K562 (cell line): ENCODE results near the gene SERINC5. TPM values are rescaled to one million over a fixed set of nuclear protein-coding genes. Genes with fewer than 3 reads are reported as not detected.

Experiments
- ATAC-seq: fragments of 200-7000 bp; cut with Tn5 transposase; 3 replicates; pipeline ENCODE4 v1.9.1; 2020; ENCODE audit warnings: moderate library complexity
- BruUV-seq: library from RNA; stranded (reverse); fragments of 400-500 nt; replicated peaks from 2 replicates; lab custom pipeline; 2021; lab: Mats Ljungman, UMichigan
- CTCF ChIA-PET: fragments of 300-600 bp; formaldehyde crosslinking; extraction: SDS; loops from one replicate; lab custom pipeline; 2021; ENCODE audit warnings: low intra/inter-chr PET ratio; lab: Yijun Ruan, JAX
- POLR2A ChIA-PET: fragments of 300-600, 350-650 bp; sonication (Branson Sonifier 250); formaldehyde crosslinking; extraction: SDS; loops from one replicate; lab custom pipeline; 2021; ENCODE audit warnings: antibody characterized with exemption, inconsistent platforms; lab: Yijun Ruan, JAX
- DNase-seq, 4 experiments: peaks; one replicate each; pipeline versions ENCODE4 v3.0.0 to v3.0.0-alpha.2; 2011 to 2018; ENCODE audit warnings: low spot score in 3 of 4, mixed read lengths in 3 of 4; ENCODE audit errors: extremely low read depth in 1 of 4
- FAIRE-seq: peaks from 2 replicates; lab custom pipeline; 2011; peaks lifted over from hg19 to GRCh38; lab: Jason Lieb, UNC
- H2AFZ ChIP-seq: 2 replicates; pipeline ENCODE4 v1.6.0; 2011; ENCODE audit warnings: low read depth, low read length, control low read depth, inconsistent platforms
- H3K27ac ChIP-seq: fragments of 200-600 bp; 3 replicates; pipeline ENCODE4 v1.8.0; 2011; ENCODE audit warnings: low read depth, mild to moderate bottlenecking, control low read depth, inconsistent platforms, low read length, moderate library complexity, mixed read lengths; ENCODE audit errors: extremely low read depth
- H3K27me3 ChIP-seq, 2 experiments: fragments of 300-600 bp in 1 of 2; 2 replicates in 1 of 2; 3 replicates in 1 of 2; pipeline versions ENCODE4 v1.6.0 to v1.8.0; 2011; ENCODE audit warnings: inconsistent platforms in 2 of 2, low read length in 2 of 2, mild to moderate bottlenecking in 1 of 2, mixed read lengths in 1 of 2, moderate library complexity in 1 of 2; ENCODE audit not compliant: control insufficient read depth in 2 of 2, insufficient read depth in 2 of 2
- H3K36me3 ChIP-seq: fragments of 300-600 bp; 3 replicates; pipeline ENCODE4 v1.8.0; 2011; ENCODE audit warnings: mild to moderate bottlenecking, low read length, inconsistent platforms; ENCODE audit not compliant: control insufficient read depth, insufficient read depth
- H3K4me1 ChIP-seq, 2 experiments: fragments of 200-600 bp in 1 of 2; replicated peaks in 1 of 2; 2 replicates in 1 of 2; 3 replicates in 1 of 2; pipeline versions ENCODE4 v1.5.1 to v1.8.0; 2011; ENCODE audit warnings: inconsistent platforms in 2 of 2, low read length in 2 of 2, mild to moderate bottlenecking in 1 of 2, mixed read lengths in 1 of 2, moderate library complexity in 1 of 2; ENCODE audit not compliant: control insufficient read depth in 2 of 2, insufficient read depth in 2 of 2
- H3K4me2 ChIP-seq: 2 replicates; pipeline ENCODE4 v1.6.1; 2011; ENCODE audit warnings: low read length, control low read depth, inconsistent platforms, mixed read lengths; ENCODE audit not compliant: insufficient read depth
- H3K4me3 ChIP-seq: fragments of 200-600 bp; sonication (generic), shearing (Covaris generic); 2 replicates; pipeline ENCODE4 v1.5.1; 2016; ENCODE audit warnings: control low read depth, inconsistent platforms
- H3K79me2 ChIP-seq: fragments of 200-600 bp; 3 replicates; pipeline ENCODE4 v1.8.0; 2011; ENCODE audit warnings: low read length, inconsistent platforms; ENCODE audit not compliant: control insufficient read depth, insufficient read depth
- H3K9ac ChIP-seq, 2 experiments: 2 replicates each; pipeline versions ENCODE4 v1.6.0 to v1.6.1; 2011; ENCODE audit warnings: low read depth in 2 of 2, low read length in 2 of 2, control low read depth in 1 of 2, inconsistent platforms in 1 of 2, mild to moderate bottlenecking in 1 of 2, mixed read lengths in 1 of 2; ENCODE audit not compliant: insufficient read depth in 1 of 2
- H3K9me1 ChIP-seq: one replicate; pipeline ENCODE4 v1.6.0; 2011; ENCODE audit warnings: inconsistent platforms, mild to moderate bottlenecking, low read length, moderate library complexity; ENCODE audit not compliant: control insufficient read depth, insufficient read depth
- H3K9me3 ChIP-seq: replicated peaks from 2 replicates; pipeline ENCODE4 v1.5.1; 2011; ENCODE audit warnings: low read depth, low read length, inconsistent platforms; ENCODE audit not compliant: control insufficient read depth, insufficient read depth
- H4K20me1 ChIP-seq: replicated peaks from 2 replicates; pipeline ENCODE4 v1.6.1; 2011; ENCODE audit warnings: low read length, inconsistent platforms, mixed read lengths; ENCODE audit not compliant: control insufficient read depth, insufficient read depth
- FOXJ3 ChIP-seq: sonication (generic); formaldehyde crosslinking; IDR thresholded peaks from 2 replicates; pipeline ENCODE4 v1.4.0; 2020; ENCODE audit warnings: mild to moderate bottlenecking, missing genetic modification reagents
- HDAC3 ChIP-seq: fragments of 450-650 bp; IDR thresholded peaks from 2 replicates; pipeline ENCODE4 v1.6.1; 2018; ENCODE audit warnings: borderline replicate concordance, mild to moderate bottlenecking, moderate library complexity; ENCODE audit not compliant: partially characterized antibody
- MAZ ChIP-seq, 2 experiments: fragments of 450-650 bp in 1 of 2; sonication (generic) in 1 of 2; formaldehyde crosslinking; IDR thresholded peaks in 1 of 2; conservative IDR thresholded peaks in 1 of 2; 2 replicates each; pipeline versions ENCODE4 v1.4.0 to v1.5.0; 2020; ENCODE audit warnings: mild to moderate bottlenecking in 1 of 2, missing genetic modification reagents in 1 of 2
- MBD2 ChIP-seq: sonication (generic); IDR thresholded peaks from 2 replicates; pipeline ENCODE4 v1.6.1; 2016; ENCODE audit warnings: low read depth, borderline replicate concordance
- NFATC3 ChIP-seq: fragments of 450-650 bp; IDR thresholded peaks from 2 replicates; pipeline ENCODE4 v1.6.1; 2017; ENCODE audit warnings: mild to moderate bottlenecking
- NR2C1 ChIP-seq, 2 experiments: fragments of 450-650 bp; IDR thresholded peaks; 2 replicates each; pipeline ENCODE4 v1.6.1; 2017; ENCODE audit warnings: mild to moderate bottlenecking in 2 of 2, antibody characterized with exemption in 1 of 2, inconsistent platforms in 1 of 2, missing compliant biosample characterization in 1 of 2, missing genetic modification characterization in 1 of 2
- NUFIP1 ChIP-seq: fragments of 450-650 bp; IDR thresholded peaks from 2 replicates; pipeline ENCODE4 v1.6.1; 2018; ENCODE audit not compliant: partially characterized antibody
- RNF2 ChIP-seq: sonication (generic); IDR thresholded peaks from 2 replicates; pipeline ENCODE4 v1.6.1; 2016
- RREB1 ChIP-seq: fragments of 250-450 bp; sonication (Bioruptor Pico); IDR thresholded peaks from 2 replicates; pipeline ENCODE4 v1.4.0; 2020
- TSC22D4 ChIP-seq: fragments of 450-650 bp; IDR thresholded peaks from 2 replicates; pipeline ENCODE4 v1.6.1; 2016; ENCODE audit warnings: missing genetic modification characterization, missing biosample characterization, control low read depth
- USF1 ChIP-seq: sonication (generic); formaldehyde crosslinking; IDR thresholded peaks from 2 replicates; pipeline ENCODE4 v1.9.0; 2022; ENCODE audit warnings: mild to moderate bottlenecking, missing genetic modification reagents
- ZBTB1 ChIP-seq: sonication (generic); formaldehyde crosslinking; IDR thresholded peaks from 2 replicates; pipeline ENCODE4 v1.8.1; 2023; ENCODE audit warnings: missing genetic modification reagents, low read depth, mild to moderate bottlenecking, borderline replicate concordance
- ZNF212 ChIP-seq: fragments of 450-650 bp; formaldehyde crosslinking; IDR thresholded peaks from 2 replicates; pipeline ENCODE4 v1.4.0; 2020; ENCODE audit warnings: mild to moderate bottlenecking
- ZNF24 ChIP-seq: fragments of 450-650 bp; IDR thresholded peaks from 2 replicates; pipeline ENCODE4 v1.6.1; 2016
- ZNF277 ChIP-seq: fragments of 250-450 bp; sonication (Bioruptor Pico); IDR thresholded peaks from 2 replicates; pipeline ENCODE4 v1.8.0; 2022; ENCODE audit warnings: inconsistent platforms, mild to moderate bottlenecking, moderate library complexity, borderline replicate concordance
- ZNF780A ChIP-seq: fragments of 250-450 bp; sonication (Bioruptor Pico); IDR thresholded peaks from 2 replicates; pipeline ENCODE4 v1.5.0; 2021; ENCODE audit warnings: mild to moderate bottlenecking
- ZNF785 ChIP-seq: fragments of 250-450 bp; sonication (Bioruptor Pico); IDR thresholded peaks from 2 replicates; pipeline ENCODE4 v1.4.0; 2020; ENCODE audit warnings: mild to moderate bottlenecking
- WGBS: fragments of 100-300 bp; shearing (Covaris generic); methylation state at CpG from one replicate; pipeline ENCODE4 v1.1.6; 2016; ENCODE audit warnings: low coverage, mixed read lengths; ENCODE audit not compliant: insufficient coverage; ENCODE audit errors: missing lambda C conversion rate; 5-methylcytosine and 5-hydroxymethylcytosine counted together
- in situ Hi-C: fragments of 300-500 bp; cut with MboI; formaldehyde crosslinking; loops from 4 replicates; pipeline ENCODE4 v1.15.0; 2018; ENCODE audit warnings: inconsistent platforms, mixed read lengths
- intact Hi-C: fragments of 100-400 bp; cut with micrococcal nuclease; formaldehyde crosslinking; loops from 2 replicates; pipeline ENCODE4 v1.14.2; 2022
- polyA plus RNA-seq, 8 experiments: library from polyadenylated mRNA; depleted of rRNA in 4 of 8; stranded (reverse) in 5 of 8; unstranded in 3 of 8; fragments of >200 nt; fragmentation: Nextera tagmentation in 2 of 8; fragmentation: Illumina TruSeq in 1 of 8; extraction: Ambion mirVana in 2 of 8; extraction: Trizol in 1 of 8; gene quantifications; 2 replicates each; pipeline versions ENCODE4 v1.2.1 to v1.2.3, GENCODE V29; 2011 to 2014; ENCODE audit warnings: inconsistent platforms in 1 of 8, missing spikeins in 1 of 8
- total RNA-seq, 7 experiments: library from RNA; depleted of rRNA in 6 of 7; stranded (reverse); fragments of >200 nt in 6 of 7; fragmentation: Illumina TruSeq in 2 of 7; extraction: Trizol in 2 of 7; gene quantifications; 2 replicates each; pipeline versions ENCODE4 v1.2.1 to v1.2.3, GENCODE V29; 2011 to 2021; ENCODE audit warnings: low replicate concordance in 1 of 7

SERINC5 gene
- total and polyA plus RNA-seq, 9 of the 15 experiments (the other 6 are each of a cell fraction or from before 2014, with no cell fraction given): 1.4 to 7.9 (median 3.7) TPM

- no peak for TF ChIP-seq ZBTB1 (CRISPR knock-in tag)
- no peak for TF ChIP-seq ZNF24
- no peak for TF ChIP-seq ZNF277
- no peak for TF ChIP-seq RREB1 (CRISPR knock-in tag)
- TF ChIP-seq NFATC3: no peak
- TF ChIP-seq HDAC3: no peak
- no peak for TF ChIP-seq NR2C1 (IDR thresholded peaks at IDR 0.05)
- no peak for TF ChIP-seq NR2C1 (tag; IDR thresholded peaks at IDR 0.05)
- TF ChIP-seq TSC22D4: no peak
- no peak for TF ChIP-seq ZNF785 (CRISPR knock-in tag)
- TF ChIP-seq USF1 (CRISPR knock-in tag): no peak
- TF ChIP-seq MBD2: no peak
- no peak for TF ChIP-seq FOXJ3 (CRISPR knock-in tag)
- TF ChIP-seq MAZ (CRISPR knock-in tag; conservative IDR thresholded peaks at IDR 0.05 in 1 of 2, IDR thresholded peaks at IDR 0.05 in 1 of 2): no peak
- TF ChIP-seq RNF2: no peak
- no peak for TF ChIP-seq NUFIP1
- no peak for TF ChIP-seq ZNF780A (CRISPR knock-in tag)
- no peak for TF ChIP-seq ZNF212 (CRISPR knock-in tag)
- Histone ChIP-seq H3K9ac (no peak overlapping the region), H3K79me2 (no peaks in the 10 kb centered on the region), H4K20me1 (no peaks in the 10 kb centered on the region), H3K4me3 (no peak overlapping the region), H3K9me3 (no peaks in the 10 kb centered on the region), H3K27me3 (no peaks in the 10 kb centered on the region), H3K4me1 (no peaks in the 10 kb centered on the region; a peak in 1 of 5 replicates), H3K4me2 (no peak overlapping the region), H2AFZ (no peak overlapping the region), H3K27ac (no peak overlapping the region), H3K9me1 (no peaks in the 10 kb centered on the region), H3K36me3 (no peaks in the 10 kb centered on the region)
- FAIRE-seq (no peak), ATAC-seq (no peak), DNase-seq (no peak)
- intact Hi-C loops: no loop called here
- ChIA-PET POLR2A (interaction anchor here (0.7 kb wide), 2 partner anchors 127 to 1179 kb away, joined by 3 to 4 read pairs; no protein-coding TSS in a partner anchor), CTCF (no interaction called here)
- WGBS: 56% methylated on average over 2 of the region's 2 CpGs
- BruUV-seq: no TSS peak
- in situ Hi-C loops: no loop called here
These were observed 116.3 kb downstream of the SERINC5 start for GRCh38 chr5:80139466-80139972.
